HG03097 (cell line): Measurements from ENCODE around the gene UNC5B.

ENCODE experiments used
- ATAC-seq: cut with Tn5 transposase; IDR thresholded peaks from one replicate; pipeline ENCODE4 v1.9.1; 2021; ENCODE audit not compliant: unreplicated experiment, low FRiP score

The UNC5B gene

DNA sequence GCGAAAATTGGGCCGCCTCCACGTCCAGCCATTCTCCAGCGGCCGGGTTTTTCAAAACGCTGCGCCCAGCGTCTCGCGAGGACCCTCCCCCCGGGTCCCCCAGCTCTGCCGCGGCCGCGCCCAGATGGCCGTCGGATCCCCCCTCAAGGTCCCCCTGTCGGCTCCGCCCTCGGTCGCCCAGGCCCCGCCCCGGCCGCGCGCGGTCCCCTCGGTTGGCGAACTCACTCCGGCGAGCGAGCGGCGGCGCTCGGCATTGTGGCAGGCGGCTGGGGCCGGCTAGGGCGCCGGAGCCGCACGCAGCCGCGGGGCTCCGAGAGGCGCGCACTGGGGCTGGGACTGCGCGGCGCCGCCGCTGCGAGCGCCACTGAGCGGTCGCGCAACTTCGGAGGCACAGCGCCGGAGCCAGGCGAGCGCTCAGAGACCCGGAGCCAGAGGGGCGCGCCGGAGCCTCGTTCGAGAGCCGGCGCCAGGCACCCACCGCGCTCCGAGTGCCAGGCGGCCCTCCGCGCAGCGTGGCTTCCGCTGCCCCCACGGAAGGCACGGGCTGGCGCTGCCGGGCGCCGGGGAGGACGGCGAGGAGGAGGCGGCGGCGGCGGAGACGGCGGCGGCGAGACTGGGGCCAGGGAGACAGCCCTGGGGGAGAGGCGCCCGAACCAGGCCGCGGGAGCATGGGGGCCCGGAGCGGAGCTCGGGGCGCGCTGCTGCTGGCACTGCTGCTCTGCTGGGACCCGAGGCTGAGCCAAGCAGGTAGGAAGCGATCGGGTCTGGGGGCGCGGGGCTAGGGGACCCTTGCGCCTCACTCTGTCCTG, at the start of gene UNC5B:
UNC5B (plus strand) TSS at position 253 of the 809 bp plus-strand sequence; CDS start at position 669, 416 bp downstream.
- ATAC-seq: no peak

GRCh38 chr10:71173466-71173865, 38.9 kb upstream of the UNC5B start:
- no peak for ATAC-seq

- ATAC-seq: no peak
These were observed 35.7 kb upstream of the UNC5B start for GRCh38 chr10:71176661-71177060.

DNA sequence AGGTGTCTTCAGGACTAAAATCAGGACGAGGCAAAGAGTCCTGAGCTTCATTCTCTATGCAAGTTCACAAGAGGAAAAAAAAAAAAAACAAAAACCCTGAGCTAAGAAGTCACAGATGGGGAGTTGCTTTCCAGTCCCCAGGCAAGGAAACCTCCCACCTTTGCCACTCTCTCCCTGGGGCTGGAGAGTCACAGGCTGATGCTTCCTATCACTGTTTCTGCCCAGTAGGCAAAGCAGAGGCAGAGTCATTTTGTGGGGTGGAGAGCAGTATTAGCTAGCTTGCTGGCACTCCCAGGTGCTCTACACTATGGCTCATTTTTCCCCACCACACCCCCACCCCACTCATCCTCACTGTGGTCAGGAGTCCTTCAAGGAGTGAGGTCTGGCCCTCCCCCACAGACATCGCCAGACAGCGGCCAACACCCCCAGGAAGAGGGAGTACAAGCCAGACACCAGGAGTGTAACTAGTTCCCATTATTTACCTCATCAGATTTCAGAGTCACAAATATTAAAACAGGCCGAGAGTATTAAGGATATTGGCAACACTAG, 34.6 kb upstream of the UNC5B start:
- no peak for ATAC-seq

DNA sequence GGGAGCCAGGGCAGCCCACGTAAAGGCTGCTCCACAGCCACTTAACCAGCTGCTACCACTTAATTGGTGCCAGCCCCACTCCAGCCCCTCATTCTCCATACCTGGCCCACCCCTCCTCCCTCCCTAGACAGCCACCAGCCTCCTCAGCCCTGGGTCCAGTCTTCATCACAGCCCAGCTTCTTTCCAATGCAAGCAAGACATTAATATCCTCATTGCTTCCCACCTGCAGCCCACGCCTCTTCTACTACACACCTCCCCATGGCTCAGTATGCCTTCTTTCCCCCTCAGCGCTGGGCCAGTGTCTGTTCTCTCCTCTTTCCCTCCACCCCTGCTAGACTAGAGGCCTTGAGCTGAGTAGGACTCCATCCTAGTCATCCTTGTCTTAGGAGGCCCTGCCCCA, 33.5 kb upstream of the UNC5B start:
- no peak for ATAC-seq

GRCh38 chr10:71179382-71179781, 33.0 kb upstream of the UNC5B start:
- ATAC-seq: no peak

- no peak for ATAC-seq
These were observed 27.9 kb upstream of the UNC5B start for GRCh38 chr10:71184421-71184820.

GRCh38 chr10:71185209-71185608, 27.2 kb upstream of the UNC5B start:
- ATAC-seq: no peak

DNA sequence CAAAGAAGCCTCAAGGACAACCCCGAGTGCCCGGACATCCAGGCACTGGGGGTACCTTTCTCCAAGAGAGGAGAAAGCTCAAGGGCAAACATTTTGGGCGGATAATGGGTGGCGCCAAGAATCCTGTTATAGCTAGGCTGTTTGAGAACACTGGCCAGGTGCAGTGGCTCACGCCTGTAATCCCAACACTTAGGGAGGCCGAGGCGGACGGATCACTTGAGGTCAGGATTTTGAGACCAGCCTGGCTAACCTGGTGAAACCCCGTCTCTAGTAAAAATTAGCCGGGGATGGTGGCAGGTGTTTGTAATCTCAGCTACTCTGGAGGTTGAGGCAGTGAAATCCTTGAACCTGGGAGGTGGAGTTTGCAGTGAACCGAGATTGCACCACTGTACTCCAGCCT, 25.2 kb upstream of the UNC5B start:
- ATAC-seq: no peak

DNA sequence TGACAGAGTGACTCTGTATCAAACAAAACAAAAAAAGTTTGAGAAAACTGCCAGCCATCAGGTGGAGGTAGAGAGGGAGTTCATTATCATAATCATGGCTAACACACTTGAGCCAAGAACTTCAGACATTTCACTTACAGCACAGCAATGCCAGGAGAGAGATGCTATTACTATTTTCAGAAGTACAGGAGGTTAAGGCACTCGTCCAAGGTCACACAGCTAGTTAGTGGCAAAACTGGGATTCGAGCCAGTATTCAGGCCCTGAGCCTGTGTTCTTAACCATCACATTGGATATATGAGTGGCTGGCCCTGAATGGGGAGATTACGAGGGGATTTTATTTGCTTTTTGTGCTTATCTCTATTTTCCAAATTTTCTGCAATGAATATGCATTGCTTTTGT, 24.8 kb upstream of the UNC5B start:
- ATAC-seq: no peak

DNA sequence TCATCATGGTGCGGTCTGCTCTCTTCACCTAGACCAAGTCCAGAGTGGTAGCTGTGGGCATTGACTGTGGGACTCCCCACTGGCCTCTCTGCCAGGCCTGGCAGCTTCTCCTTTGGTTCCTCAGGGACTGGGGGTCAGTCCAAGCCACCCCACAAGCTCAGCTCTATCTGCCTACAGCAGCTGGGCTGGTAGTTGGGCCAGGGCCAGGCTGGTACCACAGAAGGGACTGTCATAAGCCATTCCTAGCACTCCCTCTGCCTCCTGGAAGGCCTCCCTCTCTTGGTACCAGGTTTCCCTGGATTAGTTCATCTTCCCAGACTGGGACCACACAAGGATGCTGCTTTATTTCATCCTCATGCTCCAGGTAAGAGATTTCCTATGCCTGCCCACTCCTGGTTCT, 24.2 kb upstream of the UNC5B start:
- ATAC-seq: no peak

GRCh38 chr10:71191019-71191418, 21.4 kb upstream of the UNC5B start:
- no peak for ATAC-seq

DNA sequence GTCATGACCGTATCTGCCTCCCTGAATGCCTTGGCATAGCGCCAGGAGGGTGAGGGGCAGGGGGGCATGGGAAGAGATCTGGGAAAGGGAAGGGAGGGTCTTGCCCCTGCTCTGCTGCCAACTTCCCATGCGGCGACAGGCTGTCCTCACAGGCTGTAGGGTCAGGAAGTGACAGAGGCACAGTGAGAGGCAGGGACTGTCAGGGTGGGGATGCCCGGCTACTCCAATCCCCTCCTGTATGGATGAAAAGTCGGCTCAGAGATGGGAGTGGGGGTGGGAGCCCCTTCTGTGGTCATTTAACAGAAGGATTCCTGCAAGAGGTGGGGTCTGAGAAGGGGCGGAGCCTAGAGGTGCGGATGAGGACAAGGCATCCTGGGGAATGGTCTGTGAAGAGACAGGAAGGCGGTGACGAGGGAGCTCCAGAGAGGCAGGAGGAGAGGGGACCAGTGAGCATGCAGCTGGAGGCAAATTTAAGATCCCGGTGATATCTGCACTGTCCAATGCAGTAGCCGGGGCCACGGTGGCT, 20.8 kb upstream of the UNC5B start:
- no peak for ATAC-seq

- no peak for ATAC-seq
These were observed 18.9 kb upstream of the UNC5B start for GRCh38 chr10:71193516-71193915.

- no peak for ATAC-seq
These were observed 14.4 kb upstream of the UNC5B start for GRCh38 chr10:71197955-71198354.

- no peak for ATAC-seq
These were observed 10.5 kb upstream of the UNC5B start for GRCh38 chr10:71201849-71202248.

- ATAC-seq: no peak
These were observed 10.1 kb upstream of the UNC5B start for GRCh38 chr10:71202314-71202713.

- no peak for ATAC-seq
These were observed 9.2 kb upstream of the UNC5B start for GRCh38 chr10:71203124-71203523.

DNA sequence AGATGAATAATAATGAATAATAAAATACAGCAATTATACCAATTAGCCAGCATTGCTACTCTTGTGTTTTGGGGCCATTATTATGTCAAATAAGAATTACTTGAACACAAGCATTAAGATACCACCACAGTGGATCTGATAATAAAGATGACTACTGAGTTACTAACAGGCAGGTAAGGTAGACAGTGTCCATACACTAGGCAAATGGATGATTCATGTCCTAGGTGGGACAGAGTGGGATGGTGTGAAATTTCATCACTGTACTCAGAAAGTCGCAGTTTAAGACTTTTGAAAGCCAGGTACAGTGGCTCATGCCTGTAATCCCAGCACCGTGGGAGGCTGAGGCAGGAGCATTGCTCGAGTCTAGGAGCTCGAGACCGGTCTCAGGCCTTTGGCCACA, 8.7 kb upstream of the UNC5B start:
- ATAC-seq: no peak

DNA sequence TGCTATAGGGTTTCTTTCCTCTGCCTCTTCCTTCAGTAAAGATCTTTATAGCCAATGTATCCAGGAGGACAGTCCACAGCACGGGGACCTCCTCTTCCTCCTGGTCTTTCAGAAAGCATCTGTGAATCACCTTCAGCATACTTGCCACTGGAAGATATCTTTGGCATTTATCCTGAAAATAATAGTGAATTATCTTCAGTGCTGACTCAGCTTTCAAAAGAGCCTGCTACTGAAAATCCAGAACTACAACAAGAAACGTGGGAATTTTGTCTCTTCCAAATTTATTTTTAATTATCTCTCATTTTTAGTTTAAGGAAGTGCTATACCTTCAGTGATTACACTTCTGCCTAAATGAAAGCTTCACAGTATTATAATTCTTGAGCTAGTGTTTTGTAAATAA, 7.6 kb upstream of the UNC5B start:
- no peak for ATAC-seq

DNA sequence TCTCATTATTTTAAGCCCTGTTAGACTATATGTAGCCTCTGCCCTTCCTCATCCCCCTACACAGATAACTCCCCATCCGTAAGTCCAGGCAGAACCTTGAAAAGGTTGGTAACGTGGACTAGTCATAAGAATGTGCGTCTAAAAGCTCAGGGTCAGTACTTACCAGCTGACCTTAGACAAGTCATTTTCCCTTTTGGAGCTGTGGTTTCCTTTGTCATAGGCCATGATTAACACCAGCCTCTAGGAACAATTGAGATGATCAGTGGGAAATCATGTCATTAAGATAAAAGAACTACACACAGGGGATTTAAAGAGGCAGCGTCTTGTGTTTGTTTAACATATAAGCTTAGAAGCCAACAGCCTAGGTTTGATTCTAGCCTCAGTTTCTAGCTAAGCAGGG, 6.9 kb upstream of the UNC5B start:
- no peak for ATAC-seq

GRCh38 chr10:71206911-71207310, 5.5 kb upstream of the UNC5B start:
- no peak for ATAC-seq
